Measurements from ENCODE around the gene RNGTT.

GRCh38 chr6:88596801-88597200 lies 366.6 kb downstream of the RNGTT start:
- TF ChIP-seq EZH2 (IDR thresholded peaks at IDR 0.05; ENCODE audit: insufficient read depth, poor library complexity, severe bottlenecking) (no peak), EZH2phosphoT487 (IDR thresholded peaks at IDR 0.05; ENCODE audit: insufficient read depth, low read depth) (no peak)
